Stimulated activated memory B cell treated with anti-CD40 and anti-IgM and Interleukin-4, amounts not matched to agents 10 μg/mL and 1 μg/mL and 100 μg/mL, for 72 hours (primary cell): ENCODE results near the gene BANP.
"Not testable (repeated sequence)": the region's sequence is repeated elsewhere in the genome, so short reads cannot be mapped to it uniquely, and the experiment has no call there.

Experiments
- ATAC-seq: fragments of 150-1000 bp; cut with Tn5 transposase; 2 replicates; pipeline ENCODE4 v1.10.0; 2021
- H3K27ac Mint-ChIP-seq: one replicate; pipeline ENCODE4 v1.8.0; 2022; ENCODE audit warnings: mild to moderate bottlenecking, mixed read lengths
- H3K27me3 Mint-ChIP-seq: one replicate; pipeline ENCODE4 v1.8.0; 2022; ENCODE audit warnings: mixed read lengths
- H3K36me3 Mint-ChIP-seq: one replicate; pipeline ENCODE4 v1.8.0; 2022; ENCODE audit warnings: mixed read lengths
- H3K4me1 Mint-ChIP-seq: one replicate; pipeline ENCODE4 v1.8.0; 2022; ENCODE audit warnings: mixed read lengths
- H3K4me3 Mint-ChIP-seq: one replicate; pipeline ENCODE4 v1.8.0; 2022; ENCODE audit warnings: mild to moderate bottlenecking, moderate library complexity, mixed read lengths
- H3K9me3 Mint-ChIP-seq: one replicate; pipeline ENCODE4 v1.8.0; 2022; ENCODE audit warnings: mixed read lengths

Gene BANP

DNA sequence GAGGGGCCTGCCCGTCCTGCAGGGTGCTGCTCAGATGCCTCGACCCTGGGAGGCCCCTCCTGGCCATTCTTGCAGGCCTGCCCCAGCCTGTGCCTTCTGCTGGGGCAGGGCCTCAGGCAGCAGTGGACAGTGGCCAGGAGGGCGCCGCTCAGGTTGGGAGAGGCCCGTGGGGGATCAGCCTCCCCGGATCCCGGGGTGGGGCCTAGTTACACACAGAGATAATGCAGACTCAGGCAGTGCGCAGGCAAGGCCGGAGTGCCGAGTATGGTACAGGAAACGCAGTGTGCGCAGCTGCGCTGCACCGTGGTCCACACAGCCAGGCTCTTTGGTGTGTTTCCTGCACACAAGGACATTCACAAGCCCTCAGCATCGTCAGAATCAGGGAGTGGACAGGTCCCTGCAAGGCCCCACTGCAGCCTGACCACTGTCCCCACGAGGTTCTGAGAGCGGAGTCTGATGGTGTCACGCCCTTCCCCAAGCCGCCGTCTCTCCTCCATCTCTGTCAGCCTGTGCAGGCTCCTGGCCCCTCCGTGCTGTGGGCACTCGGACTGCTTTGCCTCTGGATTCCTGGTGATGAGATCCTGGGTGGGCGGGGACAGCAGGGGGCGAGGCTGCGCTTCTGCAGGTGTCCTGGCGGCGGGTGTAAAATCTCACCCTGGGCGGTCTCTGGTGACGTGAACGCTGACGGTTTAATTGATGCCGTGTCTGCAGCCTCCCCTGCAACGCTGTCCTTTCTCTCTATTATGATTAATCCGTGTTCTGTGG is 141.7 kb downstream of the BANP start:
- H3K4me1 Mint-ChIP-seq, H3K4me3 Mint-ChIP-seq, ATAC-seq, H3K27ac Mint-ChIP-seq, H3K27me3 Mint-ChIP-seq, H3K9me3 Mint-ChIP-seq, H3K36me3 Mint-ChIP-seq: not testable (repeated sequence)

DNA sequence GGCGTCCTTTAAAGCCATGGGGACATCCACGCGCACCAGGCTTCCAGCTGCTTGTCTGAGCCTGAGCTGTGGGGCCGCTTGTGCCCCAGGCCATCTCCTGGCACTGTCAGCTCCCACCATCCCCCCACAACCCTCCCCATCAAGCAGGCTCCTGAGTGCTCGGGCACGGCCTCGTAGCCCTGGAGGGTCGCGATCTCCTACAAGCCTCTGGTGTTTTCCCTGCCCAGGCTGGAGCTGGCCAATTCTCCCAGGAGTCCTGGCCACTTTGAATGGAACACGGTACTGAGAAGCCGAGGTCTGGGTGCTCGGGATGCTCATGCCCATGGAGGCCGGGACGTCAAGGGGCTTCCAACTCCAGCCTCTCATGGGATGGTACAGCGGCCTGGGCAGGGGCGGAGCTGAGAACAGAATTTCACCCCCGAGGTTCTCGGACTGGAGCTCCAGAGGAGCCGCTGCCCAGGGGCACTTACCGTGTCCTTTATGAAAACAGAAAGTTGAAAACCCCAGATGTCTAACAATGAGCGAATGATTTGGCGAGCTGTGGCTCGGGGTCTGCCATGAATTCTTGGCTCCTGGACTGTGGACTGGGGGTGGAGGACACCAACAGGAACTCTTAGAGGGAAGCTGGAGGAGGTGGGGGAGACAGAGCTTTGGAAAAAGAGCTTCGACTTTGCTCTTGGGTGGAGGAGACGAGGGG is 142.5 kb downstream of the BANP start:
- not testable (repeated sequence) for H3K27me3 Mint-ChIP-seq, H3K9me3 Mint-ChIP-seq, ATAC-seq, H3K4me3 Mint-ChIP-seq, H3K27ac Mint-ChIP-seq, H3K36me3 Mint-ChIP-seq, H3K4me1 Mint-ChIP-seq

- H3K27ac Mint-ChIP-seq, H3K9me3 Mint-ChIP-seq, ATAC-seq, H3K4me1 Mint-ChIP-seq, H3K36me3 Mint-ChIP-seq, H3K4me3 Mint-ChIP-seq: not testable (repeated sequence)
- peaks cover 13% of the 10 kb centered on the region for H3K27me3 Mint-ChIP-seq
These were observed 143.0 kb downstream of the BANP start for GRCh38 chr16:88094253-88094575.

- H3K36me3 Mint-ChIP-seq, H3K27ac Mint-ChIP-seq, H3K4me1 Mint-ChIP-seq, ATAC-seq, H3K4me3 Mint-ChIP-seq, H3K9me3 Mint-ChIP-seq: not testable (repeated sequence)
- H3K27me3 Mint-ChIP-seq = peaks cover 20% of the 10 kb centered on the region
These were observed 143.7 kb downstream of the BANP start for GRCh38 chr16:88094900-88095299.

GRCh38 chr16:88096659-88097058 is 145.4 kb downstream of the BANP start:
- Mint-ChIP-seq H3K4me1 (peaks cover 11% of the 10 kb centered on the region), H3K27me3 (peaks cover 36% of the 10 kb centered on the region)
- H3K4me3 Mint-ChIP-seq, ATAC-seq, H3K36me3 Mint-ChIP-seq, H3K27ac Mint-ChIP-seq, H3K9me3 Mint-ChIP-seq: not testable (repeated sequence)

DNA sequence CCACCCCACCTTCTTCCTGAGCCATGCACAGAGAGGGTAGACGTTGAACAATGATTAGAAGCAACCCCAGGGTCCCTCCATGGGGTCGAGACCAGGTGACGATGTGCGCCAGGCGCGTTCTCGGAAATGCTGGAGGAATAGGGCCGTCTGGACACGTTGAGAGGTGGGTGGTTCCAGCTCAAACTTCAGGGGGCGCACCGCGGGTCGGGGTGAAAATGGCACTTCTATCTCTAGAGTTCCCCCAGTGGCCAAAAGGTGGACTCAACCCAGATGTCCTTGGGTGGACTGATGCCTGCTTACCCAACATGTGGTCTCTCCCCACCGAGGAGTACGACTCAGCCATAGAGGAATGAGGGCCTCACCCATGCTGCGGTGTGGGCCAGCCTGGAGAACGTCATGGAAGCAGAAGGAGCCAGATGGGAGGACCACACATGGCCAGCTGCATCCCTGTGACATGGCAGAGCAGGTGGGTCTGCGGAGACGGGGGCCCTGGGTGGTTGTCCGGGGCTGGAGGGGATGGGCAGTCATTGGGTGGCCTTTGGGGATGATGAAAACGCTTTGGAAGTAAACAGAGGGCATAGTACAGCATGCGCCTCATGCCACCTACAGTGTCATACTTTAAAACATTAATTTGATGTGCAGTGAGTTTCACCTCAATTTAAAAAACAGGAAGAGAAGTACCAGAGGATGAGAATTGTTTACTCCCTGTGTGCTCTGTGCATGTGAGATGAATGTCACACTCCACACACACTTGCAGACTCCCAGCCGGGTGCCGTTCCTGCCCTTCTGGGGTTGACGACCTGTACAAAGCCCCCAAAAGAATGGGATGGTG is 147.7 kb downstream of the BANP start:
- H3K27me3 Mint-ChIP-seq = peaks cover 41% of the 10 kb centered on the region
- H3K36me3 Mint-ChIP-seq, H3K9me3 Mint-ChIP-seq, ATAC-seq, H3K27ac Mint-ChIP-seq, H3K4me3 Mint-ChIP-seq: not testable (repeated sequence)
- H3K4me1 Mint-ChIP-seq = peaks cover 15% of the 10 kb centered on the region

GRCh38 chr16:88099563-88099890 is 148.3 kb downstream of the BANP start:
- peaks cover 41% of the 10 kb centered on the region for H3K27me3 Mint-ChIP-seq
- no peak overlapping the region for H3K27ac Mint-ChIP-seq

GRCh38 chr16:88099956-88100355 is 148.7 kb downstream of the BANP start:
- H3K27ac Mint-ChIP-seq, ATAC-seq, H3K4me3 Mint-ChIP-seq, H3K36me3 Mint-ChIP-seq, H3K9me3 Mint-ChIP-seq: not testable (repeated sequence)
- peaks cover 15% of the 10 kb centered on the region for H3K4me1 Mint-ChIP-seq
- peaks cover 41% of the 10 kb centered on the region for H3K27me3 Mint-ChIP-seq

More at GRCh38 chr16:88099563-88099890, 148.3 kb downstream of the BANP start:
- peaks cover 15% of the 10 kb centered on the region for H3K4me1 Mint-ChIP-seq
- no peak overlapping the region for H3K4me3 Mint-ChIP-seq
- ATAC-seq = no peak
- peaks cover 3% of the 10 kb centered on the region for H3K9me3 Mint-ChIP-seq
- peaks cover 6% of the 10 kb centered on the region for H3K36me3 Mint-ChIP-seq

GRCh38 chr16:88100801-88101622 is 149.8 kb downstream of the BANP start:
- H3K9me3 Mint-ChIP-seq, ATAC-seq, H3K27ac Mint-ChIP-seq, H3K4me3 Mint-ChIP-seq, H3K36me3 Mint-ChIP-seq: not testable (repeated sequence)
- H3K27me3 Mint-ChIP-seq = peaks cover 41% of the 10 kb centered on the region
- H3K4me1 Mint-ChIP-seq = peaks cover 15% of the 10 kb centered on the region

DNA sequence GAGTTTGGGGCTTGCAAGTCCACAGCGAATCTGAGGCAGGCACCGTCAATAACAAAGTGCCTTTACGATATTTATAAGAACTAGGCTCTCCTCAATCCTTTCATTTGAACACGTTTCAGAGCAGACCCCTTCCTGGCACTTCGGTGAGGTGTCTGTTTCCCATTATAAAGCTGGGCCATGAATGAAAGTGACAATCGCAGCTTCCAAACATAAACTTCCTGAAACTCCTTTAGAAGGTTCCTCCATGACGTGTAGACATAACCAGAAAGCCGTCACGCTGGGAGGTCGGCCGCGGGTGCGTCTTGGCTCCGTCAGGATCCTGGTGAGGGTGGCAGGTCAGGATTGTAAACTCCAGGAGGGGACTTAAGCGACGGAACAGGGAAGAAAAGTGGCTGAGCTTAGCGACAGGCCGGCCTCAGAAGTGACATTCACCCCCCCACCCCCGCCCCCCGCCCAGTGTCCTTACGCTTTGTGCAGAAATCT is 150.4 kb downstream of the BANP start:
- Mint-ChIP-seq H3K27me3 (peaks cover 41% of the 10 kb centered on the region), H3K4me1 (peaks cover 15% of the 10 kb centered on the region)
- H3K27ac Mint-ChIP-seq, H3K36me3 Mint-ChIP-seq, H3K9me3 Mint-ChIP-seq, H3K4me3 Mint-ChIP-seq, ATAC-seq: not testable (repeated sequence)

DNA sequence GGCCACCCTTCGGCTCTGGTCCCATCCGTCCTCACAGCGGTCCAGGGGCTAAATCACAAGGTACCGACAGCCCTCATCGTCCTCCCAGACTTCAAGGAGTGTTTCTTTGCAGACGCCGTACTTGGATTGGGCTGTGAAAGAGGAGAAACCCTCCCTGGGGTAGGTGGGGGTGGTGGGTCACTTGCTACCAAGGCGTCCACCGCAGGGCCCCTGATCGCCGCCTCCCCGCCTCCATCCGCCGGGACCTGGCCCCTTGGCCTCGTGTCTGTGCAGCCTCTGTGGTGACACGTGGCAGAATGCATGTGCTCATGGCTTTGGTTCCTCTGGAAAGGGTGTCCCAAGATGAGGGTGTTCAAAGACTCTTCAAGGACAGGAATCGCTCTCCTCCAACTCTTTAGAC is 151.4 kb downstream of the BANP start:
- H3K27me3 Mint-ChIP-seq = peaks cover 41% of the 10 kb centered on the region
- H3K36me3 Mint-ChIP-seq = no peaks in the 10 kb centered on the region
- no peaks in the 10 kb centered on the region for H3K9me3 Mint-ChIP-seq
- H3K27ac Mint-ChIP-seq = no peak overlapping the region
- H3K4me3 Mint-ChIP-seq = no peak overlapping the region
- no peak for ATAC-seq
- peaks cover 15% of the 10 kb centered on the region for H3K4me1 Mint-ChIP-seq

DNA sequence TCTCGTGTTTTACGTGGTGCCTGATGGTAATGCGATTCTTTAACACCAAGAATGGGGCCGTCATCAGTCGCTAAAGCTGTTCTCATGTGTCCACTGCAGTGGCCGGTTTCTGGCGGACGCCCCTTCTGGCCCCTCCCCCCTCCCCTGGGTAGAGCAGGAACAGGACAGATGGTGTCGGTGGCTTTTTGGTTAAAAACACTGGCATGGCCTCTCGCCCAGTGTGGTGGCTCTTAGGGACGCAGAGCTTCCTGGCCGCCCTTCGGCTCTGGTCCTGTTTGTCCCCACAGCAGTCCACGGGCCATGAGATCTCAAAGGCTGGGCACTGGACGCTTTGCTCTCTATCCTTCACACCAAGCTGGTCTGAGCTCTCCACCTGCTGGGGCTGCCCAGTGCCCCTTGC is 151.8 kb downstream of the BANP start:
- ATAC-seq = no peak
- H3K4me3 Mint-ChIP-seq = no peak overlapping the region

DNA sequence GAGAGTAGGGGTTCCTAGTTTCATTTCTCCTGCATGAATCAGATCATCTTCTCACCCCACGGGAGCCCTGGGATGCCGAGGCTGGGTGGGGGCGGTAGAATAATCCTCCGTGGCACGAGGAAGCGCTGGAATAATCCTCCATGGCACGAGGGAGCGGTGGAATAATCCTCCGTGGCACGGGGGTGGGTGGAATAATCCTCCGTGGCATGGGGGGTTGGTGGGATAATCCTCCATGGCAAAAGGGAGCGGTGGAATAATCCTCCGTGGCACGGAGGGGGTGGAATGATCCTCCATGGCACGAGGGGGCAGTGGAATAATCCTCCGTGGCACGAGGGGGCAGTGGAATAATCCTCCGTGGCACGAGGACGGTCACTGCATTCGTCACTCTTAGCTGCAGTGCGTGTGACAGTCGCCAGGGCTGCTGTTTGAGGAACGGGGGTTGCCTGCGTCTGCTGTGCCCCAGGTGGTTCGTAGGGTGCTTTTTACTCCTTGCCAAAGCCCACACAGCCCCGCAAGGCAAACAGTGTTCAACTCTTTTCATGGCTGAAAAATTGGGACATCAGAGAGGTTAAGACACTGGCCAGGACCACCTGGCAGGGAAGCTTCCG is 152.5 kb downstream of the BANP start:
- H3K27ac Mint-ChIP-seq = no peak overlapping the region
- H3K4me3 Mint-ChIP-seq = no peak overlapping the region
- no peak for ATAC-seq
- H3K9me3 Mint-ChIP-seq = no peaks in the 10 kb centered on the region
- H3K27me3 Mint-ChIP-seq = peaks cover 34% of the 10 kb centered on the region
- no peaks in the 10 kb centered on the region for H3K36me3 Mint-ChIP-seq
- H3K4me1 Mint-ChIP-seq = peaks cover 11% of the 10 kb centered on the region

More for the DNA sequence above, 151.8 kb downstream of the BANP start:
- no peak overlapping the region for H3K27ac Mint-ChIP-seq
- H3K9me3 Mint-ChIP-seq = no peaks in the 10 kb centered on the region
- H3K27me3 Mint-ChIP-seq = peaks cover 41% of the 10 kb centered on the region
- H3K4me1 Mint-ChIP-seq = peaks cover 15% of the 10 kb centered on the region
- no peaks in the 10 kb centered on the region for H3K36me3 Mint-ChIP-seq

GRCh38 chr16:88104363-88104762 is 153.1 kb downstream of the BANP start:
- not testable (repeated sequence) for H3K36me3 Mint-ChIP-seq, H3K4me1 Mint-ChIP-seq

More at GRCh38 chr16:88104363-88104762, 153.1 kb downstream of the BANP start:
- Mint-ChIP-seq H3K27me3 (peaks cover 27% of the 10 kb centered on the region), H3K27ac (peak overlapping the region; percentile 24)
- H3K9me3 Mint-ChIP-seq, H3K4me3 Mint-ChIP-seq, ATAC-seq: not testable (repeated sequence)
